Measurements from ENCODE around the gene KRTAP19-8.

DNA sequence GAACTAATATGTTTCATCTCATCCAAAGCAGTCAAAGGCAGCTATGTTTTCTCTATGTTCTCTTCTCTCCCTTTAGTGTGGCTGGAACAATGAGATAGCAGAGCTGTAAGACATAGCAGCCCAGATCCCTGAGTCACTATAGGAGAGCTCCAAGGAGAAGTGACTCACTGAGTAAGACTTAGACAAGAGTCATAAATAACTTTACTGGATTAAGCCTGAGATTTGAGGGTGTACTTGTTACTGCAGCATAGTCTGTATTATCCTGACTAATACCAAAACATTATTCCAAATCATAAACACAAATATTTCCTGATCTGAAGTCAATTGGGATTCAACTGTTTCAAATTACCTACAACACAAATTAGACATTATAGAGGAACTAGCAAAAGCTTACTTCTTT lies 3.9 kb downstream of the KRTAP19-8 start:
- no peak for TF ChIP-seq CTCF (IDR thresholded peaks at IDR 0.05)
- TF ChIP-seq POLR2A (IDR thresholded peaks at IDR 0.05), result no peak
